Smooth muscle cell (in vitro differentiated cells): ENCODE data around the gene SULT1C4. TPM values are rescaled to one million over a fixed set of nuclear protein-coding genes. Genes with fewer than 3 reads are reported as not detected.

Experiments
- DNase-seq: peaks from one replicate; lab custom pipeline; 2025; ENCODE audit not compliant: unreplicated experiment; lab: John Stamatoyannopoulos, UW
- H2AFZ ChIP-seq: fragments of 200-600 bp; sonication (generic); 2 replicates; pipeline ENCODE4 v1.6.0; 2016; ENCODE audit warnings: antibody characterized with exemption, low read depth, mild to moderate bottlenecking
- H3F3A ChIP-seq: fragments of 200-600 bp; sonication (generic); 2 replicates; pipeline ENCODE4 v1.6.0; 2017; ENCODE audit warnings: antibody characterized with exemption, low read depth
- H3K27ac ChIP-seq: fragments of 200-600 bp; sonication (generic); 2 replicates; pipeline ENCODE4 v1.5.1; 2016; ENCODE audit warnings: low read depth, mild to moderate bottlenecking
- H3K27me3 ChIP-seq: fragments of 200-600 bp; sonication (generic); 2 replicates; pipeline ENCODE4 v1.6.1; 2016; ENCODE audit warnings: low read depth, mild to moderate bottlenecking
- H3K36me3 ChIP-seq: fragments of 200-600 bp; sonication (generic); 2 replicates; pipeline ENCODE4 v1.5.1; 2016; ENCODE audit warnings: low read depth
- H3K4me1 ChIP-seq: fragments of 200-600 bp; sonication (generic); 2 replicates; pipeline ENCODE4 v1.5.1; 2016; ENCODE audit warnings: low read depth
- H3K4me2 ChIP-seq: fragments of 200-600 bp; sonication (generic); 2 replicates; pipeline ENCODE4 v1.6.0; 2016; ENCODE audit warnings: mild to moderate bottlenecking
- H3K4me3 ChIP-seq: fragments of 200-600 bp; sonication (generic); 2 replicates; pipeline ENCODE4 v1.5.1; 2016; ENCODE audit warnings: mild to moderate bottlenecking
- H3K79me2 ChIP-seq: fragments of 200-600 bp; sonication (generic); 2 replicates; pipeline ENCODE4 v1.6.0; 2016; ENCODE audit warnings: low read depth, mild to moderate bottlenecking
- H3K9ac ChIP-seq: fragments of 200-600 bp; sonication (generic); 2 replicates; pipeline ENCODE4 v1.6.0; 2016; ENCODE audit warnings: low read depth
- H3K9me3 ChIP-seq: fragments of 200-600 bp; sonication (generic); replicated peaks from 2 replicates; pipeline ENCODE4 v1.5.1; 2016; ENCODE audit warnings: low read depth
- H4K20me1 ChIP-seq: fragments of 200-600 bp; sonication (generic); 2 replicates; pipeline ENCODE4 v1.6.0; 2016; ENCODE audit warnings: low read depth
- CTCF ChIP-seq: fragments of 200-600 bp; sonication (generic); IDR thresholded peaks from 2 replicates; pipeline ENCODE4 v1.5.1; 2017; ENCODE audit warnings: borderline replicate concordance, mild to moderate bottlenecking, antibody characterized with exemption; ENCODE audit not compliant: insufficient read depth, poor library complexity, severe bottlenecking
- WGBS: methylation state at CpG from one replicate; pipeline ENCODE4 v1.1.7; 2016; ENCODE audit warnings: low lambda C conversion rate; 5-methylcytosine and 5-hydroxymethylcytosine counted together
- polyA plus RNA-seq: library from polyadenylated mRNA; unstranded; fragments of >200 nt; fragmentation: Nextera tagmentation; extraction: Ambion mirVana; gene quantifications from 2 replicates; pipeline ENCODE4 v1.2.1, GENCODE V29; 2016
- total RNA-seq: library from RNA; depleted of rRNA; stranded (reverse); fragments of >200 nt; gene quantifications from 2 replicates; pipeline ENCODE4 v1.2.3, GENCODE V29; 2014

SULT1C4 gene
- total and polyA plus RNA-seq, 2 experiments from 2014 or later: 4.7 to 9.2 TPM

- H4K20me1 ChIP-seq: no peaks in the 10 kb centered on the region
- H3K27me3 ChIP-seq: no peaks in the 10 kb centered on the region
- 85% methylated on average over 2 of the region's 2 CpGs for WGBS
- no peak overlapping the region for H3K4me2 ChIP-seq
- no peak overlapping the region for H2AFZ ChIP-seq
- H3K4me1 ChIP-seq: no peaks in the 10 kb centered on the region
- no peaks in the 10 kb centered on the region for H3K9me3 ChIP-seq
- no peak overlapping the region for H3K4me3 ChIP-seq
- H3K36me3 ChIP-seq: no peaks in the 10 kb centered on the region
- no peak for TF ChIP-seq CTCF
- no peak overlapping the region for H3K9ac ChIP-seq
- H3K79me2 ChIP-seq: no peaks in the 10 kb centered on the region
- no peak overlapping the region for H3K27ac ChIP-seq
- DNase-seq: no peak
- no peaks in the 10 kb centered on the region for H3F3A ChIP-seq
Measured at GRCh38 chr2:108369153-108369552, 8.6 kb upstream of the SULT1C4 start.

GRCh38 chr2:108370080-108370479 is 7.7 kb upstream of the SULT1C4 start:
- Histone ChIP-seq H2AFZ (no peak overlapping the region), H3K9me3 (no peaks in the 10 kb centered on the region), H3K9ac (no peak overlapping the region), H3K4me2 (no peak overlapping the region), H3F3A (no peaks in the 10 kb centered on the region), H3K4me3 (no peak overlapping the region), H3K27me3 (no peaks in the 10 kb centered on the region), H3K36me3 (no peaks in the 10 kb centered on the region), H3K27ac (no peak overlapping the region), H3K4me1 (no peaks in the 10 kb centered on the region), H4K20me1 (no peaks in the 10 kb centered on the region), H3K79me2 (no peaks in the 10 kb centered on the region)
- TF ChIP-seq CTCF: no peak
- WGBS: 88% methylated on average over 2 of the region's 2 CpGs
- no peak for DNase-seq

GRCh38 chr2:108376774-108377173 is 980 bp upstream of the SULT1C4 start:
- TF ChIP-seq CTCF: no peak
- no peak for DNase-seq
- Histone ChIP-seq H3K9ac (peak overlapping the region; percentile 42), H3K4me1 (peaks cover 11% of the 10 kb centered on the region), H3K4me2 (peak overlapping the region; percentile 79), H3K27me3 (no peaks in the 10 kb centered on the region), H2AFZ (peak overlapping the region; percentile 89), H4K20me1 (no peaks in the 10 kb centered on the region), H3K9me3 (no peaks in the 10 kb centered on the region), H3K36me3 (no peaks in the 10 kb centered on the region), H3K4me3 (no peak overlapping the region), H3F3A (peaks cover 5% of the 10 kb centered on the region), H3K79me2 (peaks cover 5% of the 10 kb centered on the region), H3K27ac (peak overlapping the region; percentile 84)
- WGBS: 96% methylated on average over 4 of the region's 4 CpGs

DNA sequence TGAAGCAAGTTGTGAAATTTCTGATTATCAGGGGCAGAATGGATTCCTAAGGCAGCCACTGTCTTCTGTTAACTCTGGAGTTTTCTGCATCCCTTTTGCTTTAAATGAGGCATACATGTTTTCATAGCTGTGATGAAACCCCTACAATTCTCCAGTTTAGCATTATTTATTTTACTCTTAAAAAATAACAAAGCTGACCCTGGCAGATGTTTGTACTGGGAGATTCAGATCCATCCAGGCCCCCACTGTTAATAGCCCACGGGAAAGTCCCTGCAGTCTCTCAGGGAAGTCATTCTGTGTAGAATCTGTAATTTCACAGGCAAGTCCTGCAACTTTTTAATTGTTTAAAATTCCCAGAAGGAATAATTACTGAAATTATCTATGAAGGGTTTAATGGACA is 353 bp upstream of the SULT1C4 start:
- H3K4me2 ChIP-seq: peak overlapping the region; percentile 79

More for the DNA sequence above, 353 bp upstream of the SULT1C4 start:
- Histone ChIP-seq H3K4me1 (peaks cover 15% of the 10 kb centered on the region), H2AFZ (peak overlapping the region; percentile 89), H3K9me3 (no peaks in the 10 kb centered on the region), H3K36me3 (no peaks in the 10 kb centered on the region), H3K9ac (peak overlapping the region; percentile 42), H3K27me3 (no peaks in the 10 kb centered on the region), H3F3A (peaks cover 5% of the 10 kb centered on the region), H3K27ac (peak overlapping the region; percentile 84), H3K79me2 (peaks cover 5% of the 10 kb centered on the region), H4K20me1 (no peaks in the 10 kb centered on the region), H3K4me3 (peak overlapping the region; percentile 40)
- DNase-seq: no peak
- TF ChIP-seq CTCF: no peak
- 11% methylated on average over 1 of the region's 1 CpG for WGBS
